IPS-18a (cell line): ENCODE measurements around the gene C12orf43.

Experiments used
- H3K27ac ChIP-seq: one replicate; pipeline ENCODE4 v1.5.1; 2013; ENCODE audit warnings: low read length
- H3K27me3 ChIP-seq: one replicate; pipeline ENCODE4 v1.6.1; 2013; ENCODE audit warnings: mild to moderate bottlenecking, low read length; ENCODE audit not compliant: control insufficient read depth, insufficient read depth
- H3K36me3 ChIP-seq: one replicate; pipeline ENCODE4 v1.6.1; 2013; ENCODE audit warnings: low read depth, low read length; ENCODE audit not compliant: control insufficient read depth
- H3K4me1 ChIP-seq: one replicate; pipeline ENCODE4 v1.6.1; 2013; ENCODE audit warnings: low read depth, low read length; ENCODE audit not compliant: control insufficient read depth
- H3K4me3 ChIP-seq: one replicate; pipeline ENCODE4 v1.5.1; 2013; ENCODE audit warnings: low read length
- H3K9ac ChIP-seq: one replicate; pipeline ENCODE4 v1.6.1; 2013; ENCODE audit warnings: mild to moderate bottlenecking, low read length, moderate library complexity
- H3K9me3 ChIP-seq: one replicate; pipeline ENCODE4 v1.6.1; 2013; ENCODE audit warnings: low read depth, low read length; ENCODE audit not compliant: control insufficient read depth

C12orf43 gene

DNA sequence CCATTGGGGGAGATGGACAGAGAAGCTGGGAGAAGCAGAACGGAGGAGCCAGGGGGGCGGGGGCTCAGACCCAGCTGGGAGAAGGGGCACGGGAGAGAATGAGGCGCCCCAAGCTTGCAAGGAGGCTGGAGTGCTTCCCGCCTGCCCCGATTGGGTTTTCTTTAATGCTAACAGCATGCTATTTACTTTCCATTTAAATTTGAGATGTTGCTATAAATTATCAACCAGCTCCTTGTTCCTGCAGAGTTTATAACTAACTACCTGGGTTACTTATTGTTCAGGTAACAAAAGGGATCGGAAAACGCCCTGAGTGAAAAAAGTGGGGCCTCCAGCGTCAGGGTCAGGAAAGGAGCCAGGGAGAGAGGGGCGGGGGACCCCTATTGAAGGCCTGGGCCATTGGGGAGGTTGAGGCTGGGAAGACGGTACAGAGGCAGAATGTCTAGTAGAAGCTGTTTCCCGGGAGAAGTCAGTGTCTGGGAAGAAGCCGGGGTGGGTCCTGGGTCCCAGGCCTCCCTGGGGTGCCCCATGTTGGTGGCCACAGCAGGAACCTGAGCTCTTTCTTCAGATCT, 35.4 kb downstream of the C12orf43 start:
- Histone ChIP-seq H3K4me1 (no peaks in the 10 kb centered on the region), H3K4me3 (no peak overlapping the region), H3K9ac (no peak overlapping the region)

DNA sequence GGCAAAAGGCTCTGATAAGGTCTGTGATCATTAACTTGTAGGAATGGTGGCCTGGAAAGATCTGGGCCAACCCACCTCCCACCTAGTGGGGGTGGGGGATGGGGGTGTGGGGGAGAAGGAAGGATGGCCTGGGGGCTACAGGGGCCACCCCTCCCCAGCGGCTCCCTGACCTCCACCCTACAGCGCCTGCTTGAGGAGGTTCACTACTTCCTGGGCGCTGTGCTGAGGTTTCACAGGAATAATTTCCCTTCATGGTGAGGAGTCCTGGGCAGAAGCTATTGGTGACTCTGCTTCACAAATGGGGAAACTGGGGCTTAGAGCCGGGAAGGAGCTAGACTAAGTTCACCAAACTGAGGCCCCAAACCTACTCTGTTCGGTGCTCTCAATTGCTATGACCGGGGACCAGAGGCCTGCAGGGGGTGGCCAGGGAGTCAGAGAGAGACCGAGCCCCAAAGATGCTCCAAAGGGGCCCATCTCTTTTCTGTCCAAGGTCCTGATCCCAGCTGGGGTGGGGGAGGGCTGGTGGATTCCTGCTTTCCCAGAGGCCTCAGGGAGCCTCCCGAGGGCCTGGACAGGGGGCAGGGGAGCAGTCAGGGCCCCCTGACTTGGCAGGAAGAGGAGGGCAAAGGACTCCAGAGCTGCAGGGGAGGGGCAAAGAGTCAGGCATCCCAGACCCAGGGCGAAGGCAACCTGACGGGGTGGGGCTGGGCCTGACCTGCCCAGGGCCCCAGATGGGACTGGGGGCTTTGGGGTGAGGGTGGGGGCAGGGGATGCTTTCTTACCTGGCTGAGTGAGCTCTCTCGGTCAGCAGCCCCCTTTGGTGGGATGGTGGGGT, 36.2 kb downstream of the C12orf43 start:
- Histone ChIP-seq H3K4me1 (no peaks in the 10 kb centered on the region), H3K27ac (no peak overlapping the region), H3K9ac (no peak overlapping the region), H3K9me3 (no peaks in the 10 kb centered on the region), H3K36me3 (no peaks in the 10 kb centered on the region), H3K27me3 (no peaks in the 10 kb centered on the region), H3K4me3 (no peak overlapping the region)

More for the DNA sequence above, 35.4 kb downstream of the C12orf43 start:
- Histone ChIP-seq H3K27me3 (no peaks in the 10 kb centered on the region), H3K9me3 (no peaks in the 10 kb centered on the region), H3K36me3 (no peaks in the 10 kb centered on the region), H3K27ac (no peak overlapping the region)

DNA sequence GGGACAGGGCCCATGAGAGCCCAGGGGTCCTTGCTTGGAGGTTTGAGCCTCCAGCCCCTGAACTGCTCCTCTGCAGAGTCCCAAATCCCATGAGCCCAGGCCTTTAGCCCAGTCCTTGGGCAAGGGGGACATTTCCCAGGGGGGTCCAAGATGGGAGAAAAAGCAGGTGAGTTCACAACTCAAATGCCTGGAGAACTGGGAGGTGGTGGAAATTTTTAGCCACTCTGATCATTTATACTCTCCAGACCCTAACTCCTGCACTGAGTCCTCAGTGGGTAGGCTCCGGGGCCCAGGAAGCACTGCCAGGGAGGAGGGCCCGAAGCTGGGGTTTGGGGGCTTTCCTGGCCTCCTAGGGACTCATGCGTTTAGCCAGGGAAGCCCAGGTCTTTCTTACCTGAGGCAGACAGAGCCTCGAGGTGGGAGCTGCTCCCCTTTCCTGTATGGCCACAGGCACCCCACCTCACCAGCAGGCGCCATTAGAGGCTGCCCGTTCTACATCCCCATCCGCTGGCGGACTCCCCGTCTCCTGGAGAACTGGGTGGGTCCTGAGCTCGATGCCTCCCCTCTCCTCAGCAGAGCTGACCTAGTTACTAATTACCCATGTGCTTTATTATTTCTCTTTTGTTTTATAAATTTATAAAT, 36.9 kb downstream of the C12orf43 start:
- Histone ChIP-seq H3K27ac (no peak overlapping the region), H3K9ac (no peak overlapping the region), H3K4me1 (no peaks in the 10 kb centered on the region), H3K36me3 (no peaks in the 10 kb centered on the region), H3K4me3 (no peak overlapping the region), H3K9me3 (no peaks in the 10 kb centered on the region), H3K27me3 (no peaks in the 10 kb centered on the region)

DNA sequence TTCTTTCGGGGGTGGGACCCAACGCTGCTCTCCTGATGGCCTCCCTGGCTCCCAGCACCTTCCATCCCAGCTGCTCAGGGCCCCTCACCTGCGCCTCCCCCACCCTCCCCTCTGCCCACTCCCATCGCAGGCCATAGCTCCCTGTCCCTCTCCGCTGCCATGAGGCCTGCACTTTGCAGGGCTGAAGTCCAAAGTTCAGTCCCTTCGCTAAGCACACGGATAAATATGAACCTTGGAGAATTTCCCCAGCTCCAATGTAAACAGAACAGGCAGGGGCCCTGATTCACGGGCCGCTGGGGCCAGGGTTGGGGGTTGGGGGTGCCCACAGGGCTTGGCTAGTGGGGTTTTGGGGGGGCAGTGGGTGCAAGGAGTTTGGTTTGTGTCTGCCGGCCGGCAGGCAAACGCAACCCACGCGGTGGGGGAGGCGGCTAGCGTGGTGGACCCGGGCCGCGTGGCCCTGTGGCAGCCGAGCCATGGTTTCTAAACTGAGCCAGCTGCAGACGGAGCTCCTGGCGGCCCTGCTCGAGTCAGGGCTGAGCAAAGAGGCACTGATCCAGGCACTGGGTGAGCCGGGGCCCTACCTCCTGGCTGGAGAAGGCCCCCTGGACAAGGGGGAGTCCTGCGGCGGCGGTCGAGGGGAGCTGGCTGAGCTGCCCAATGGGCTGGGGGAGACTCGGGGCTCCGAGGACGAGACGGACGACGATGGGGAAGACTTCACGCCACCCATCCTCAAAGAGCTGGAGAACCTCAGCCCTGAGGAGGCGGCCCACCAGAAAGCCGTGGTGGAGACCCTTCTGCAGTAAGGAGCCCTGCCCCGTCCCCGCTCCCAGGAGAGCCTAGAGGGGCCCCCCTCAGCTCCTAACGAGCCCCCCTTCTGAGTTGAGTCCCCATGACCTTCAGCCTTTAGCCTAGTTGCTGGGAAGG, 37.7 kb downstream of the C12orf43 start, which contains the start of gene HNF1A:
Gene HNF1A, plus strand, starts transcription at position 248 of the 924 bp plus-strand sequence. Its CDS starts 226 bp downstream, at position 474.
- H3K36me3 ChIP-seq = no peaks in the 10 kb centered on the region
- H3K9ac ChIP-seq = no peak within 1 kb of the TSS
- no peaks in the 10 kb centered on the region for H3K9me3 ChIP-seq
- H3K4me3 ChIP-seq = no peak within 1 kb of the TSS
- no peaks in the 10 kb centered on the region for H3K27me3 ChIP-seq
- no peaks in the 10 kb centered on the region for H3K4me1 ChIP-seq
- no peak within 1 kb of the TSS for H3K27ac ChIP-seq

DNA sequence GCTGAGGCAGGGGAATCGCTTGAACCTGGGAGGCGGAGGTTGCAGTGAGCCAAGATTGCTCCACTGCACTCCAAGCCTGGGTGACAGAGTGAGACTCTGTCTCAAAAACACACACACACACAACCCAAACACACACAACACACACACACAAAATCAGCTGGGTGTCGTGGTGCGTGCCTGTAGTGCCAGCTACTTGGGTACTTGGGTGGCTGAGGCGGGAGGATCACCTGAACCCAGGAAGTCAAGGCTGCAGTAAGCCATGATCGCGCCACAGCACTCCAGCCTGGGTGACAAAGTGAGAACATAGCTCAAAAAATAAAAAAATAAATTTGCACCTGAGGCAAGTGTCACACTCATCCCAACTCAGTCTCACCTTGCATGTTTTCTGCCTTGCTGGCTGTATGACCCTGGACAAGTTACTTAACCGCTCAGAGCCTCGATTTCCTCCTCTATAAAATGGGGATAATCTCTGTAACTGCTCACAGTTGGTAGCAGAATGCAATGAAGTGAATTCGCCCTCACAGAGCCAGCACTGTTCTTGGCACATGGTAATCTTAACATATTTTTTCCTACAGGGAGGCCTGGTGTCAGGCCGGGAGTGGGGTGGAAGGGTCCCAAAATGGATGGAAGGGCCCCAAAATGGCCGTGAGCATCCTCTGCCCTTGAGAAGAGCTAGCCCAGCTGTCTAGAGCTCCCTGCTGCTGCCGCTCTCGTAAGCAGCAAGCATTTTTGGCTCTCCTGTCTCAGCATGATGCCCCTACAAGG, 38.6 kb downstream of the C12orf43 start:
- Histone ChIP-seq H3K27me3 (no peaks in the 10 kb centered on the region), H3K4me3 (no peak overlapping the region), H3K36me3 (no peaks in the 10 kb centered on the region), H3K4me1 (peaks cover 6% of the 10 kb centered on the region), H3K9me3 (no peaks in the 10 kb centered on the region), H3K27ac (no peak overlapping the region), H3K9ac (no peak overlapping the region)

DNA sequence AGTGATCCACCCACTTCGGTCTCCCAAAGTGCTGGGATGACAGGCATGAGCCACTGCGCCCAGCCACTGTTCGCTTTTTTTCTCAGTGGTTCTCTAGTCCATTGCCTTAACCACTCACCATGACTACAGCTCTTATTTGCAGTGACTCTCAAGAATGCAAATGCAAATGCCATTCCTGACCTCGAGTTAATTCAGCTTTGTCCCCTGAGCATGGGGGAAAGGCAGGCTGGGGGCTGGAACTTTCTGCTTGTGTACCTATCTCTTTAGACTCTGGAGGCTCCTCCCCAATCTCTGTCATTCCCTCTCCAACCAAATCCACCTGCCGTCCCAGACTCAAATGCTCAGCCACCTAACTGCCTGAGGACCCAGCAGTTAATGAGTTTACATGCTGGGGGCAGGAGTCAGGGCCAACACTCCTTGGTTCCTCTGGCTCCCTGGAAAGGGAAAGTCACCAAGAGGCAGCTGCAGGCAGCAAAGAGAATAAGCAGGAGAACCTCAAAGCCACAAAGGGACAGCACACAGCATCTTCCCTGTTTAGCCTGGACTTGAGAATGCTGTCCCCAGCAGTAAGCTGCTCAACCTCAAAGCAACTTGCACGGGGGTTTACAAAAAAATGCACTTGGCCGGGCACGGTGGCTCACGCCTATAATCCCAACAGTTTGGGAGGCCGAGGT, 43.3 kb downstream of the C12orf43 start:
- Histone ChIP-seq H3K4me3 (no peak overlapping the region), H3K27me3 (no peaks in the 10 kb centered on the region), H3K36me3 (no peaks in the 10 kb centered on the region), H3K9ac (no peak overlapping the region), H3K4me1 (peaks cover 6% of the 10 kb centered on the region), H3K9me3 (no peaks in the 10 kb centered on the region), H3K27ac (no peak overlapping the region)

DNA sequence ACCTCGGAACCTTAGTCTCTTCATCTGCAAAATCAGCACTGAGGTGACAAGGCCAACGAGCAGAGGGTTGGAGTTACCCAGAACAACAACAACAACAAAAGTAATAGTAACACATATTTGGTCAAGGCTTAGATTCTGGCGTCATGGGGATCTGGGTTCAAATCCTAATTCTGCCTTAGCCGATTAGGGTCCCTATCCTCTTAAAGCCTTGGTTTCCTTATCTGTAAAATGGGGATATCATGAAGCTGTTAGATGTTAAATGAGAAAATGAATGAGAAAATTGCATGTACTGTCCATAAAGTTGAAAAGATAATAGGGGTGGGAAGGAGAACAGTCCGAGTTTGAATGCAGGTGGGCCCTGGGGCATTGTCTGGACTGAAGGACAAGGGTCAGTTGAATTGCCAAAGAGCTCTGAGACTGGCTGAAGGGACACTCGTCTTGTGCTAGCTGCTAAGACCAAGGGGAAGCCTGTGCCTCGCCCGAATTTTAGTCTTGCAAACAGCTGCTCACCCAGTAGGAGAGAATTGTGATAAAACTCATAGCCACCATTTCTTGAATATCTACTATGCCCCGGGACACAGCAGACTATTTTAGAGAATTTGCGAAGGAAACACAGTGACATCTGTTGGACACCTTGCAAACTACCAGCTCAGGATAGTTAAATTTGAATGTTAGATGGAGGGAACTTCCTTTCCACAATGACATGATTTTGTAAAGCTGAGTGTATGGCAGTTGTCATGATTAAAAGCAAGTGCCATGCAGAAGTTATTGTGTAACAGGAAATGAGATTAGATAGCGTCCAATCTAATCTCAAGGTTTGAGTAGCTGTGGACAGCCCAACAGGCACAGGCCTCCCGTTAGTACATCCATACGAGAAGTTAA, 44.7 kb downstream of the C12orf43 start:
- no peak overlapping the region for H3K27ac ChIP-seq

DNA sequence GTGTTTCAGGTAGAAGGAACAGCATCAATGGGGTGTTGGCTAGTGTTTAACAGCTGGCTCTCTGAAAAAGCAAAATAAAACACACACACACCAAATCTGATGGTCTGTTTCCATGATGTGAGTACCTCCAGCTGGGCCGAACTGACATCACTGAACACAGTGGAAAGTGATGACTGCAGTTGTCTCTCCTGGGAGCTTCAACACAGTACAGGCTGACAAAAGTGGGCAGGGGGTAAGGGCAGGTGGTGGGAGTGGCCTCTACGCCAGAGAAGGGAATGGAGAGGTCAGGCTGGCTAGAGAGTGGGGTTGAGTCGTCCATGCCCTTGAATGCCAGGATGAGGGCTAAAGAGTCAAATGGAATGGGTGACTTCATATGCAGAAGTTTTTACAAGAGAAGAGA, 46.0 kb downstream of the C12orf43 start:
- peaks cover 6% of the 10 kb centered on the region for H3K4me1 ChIP-seq
- no peaks in the 10 kb centered on the region for H3K27me3 ChIP-seq
- H3K36me3 ChIP-seq = no peaks in the 10 kb centered on the region
- H3K4me3 ChIP-seq = no peak overlapping the region
- no peak overlapping the region for H3K9ac ChIP-seq
- H3K9me3 ChIP-seq = no peaks in the 10 kb centered on the region
- H3K27ac ChIP-seq = no peak overlapping the region

More for the DNA sequence above, 44.7 kb downstream of the C12orf43 start:
- Histone ChIP-seq H3K4me3 (no peak overlapping the region), H3K4me1 (peaks cover 6% of the 10 kb centered on the region), H3K9ac (no peak overlapping the region), H3K27me3 (no peaks in the 10 kb centered on the region), H3K36me3 (no peaks in the 10 kb centered on the region), H3K9me3 (no peaks in the 10 kb centered on the region)

DNA sequence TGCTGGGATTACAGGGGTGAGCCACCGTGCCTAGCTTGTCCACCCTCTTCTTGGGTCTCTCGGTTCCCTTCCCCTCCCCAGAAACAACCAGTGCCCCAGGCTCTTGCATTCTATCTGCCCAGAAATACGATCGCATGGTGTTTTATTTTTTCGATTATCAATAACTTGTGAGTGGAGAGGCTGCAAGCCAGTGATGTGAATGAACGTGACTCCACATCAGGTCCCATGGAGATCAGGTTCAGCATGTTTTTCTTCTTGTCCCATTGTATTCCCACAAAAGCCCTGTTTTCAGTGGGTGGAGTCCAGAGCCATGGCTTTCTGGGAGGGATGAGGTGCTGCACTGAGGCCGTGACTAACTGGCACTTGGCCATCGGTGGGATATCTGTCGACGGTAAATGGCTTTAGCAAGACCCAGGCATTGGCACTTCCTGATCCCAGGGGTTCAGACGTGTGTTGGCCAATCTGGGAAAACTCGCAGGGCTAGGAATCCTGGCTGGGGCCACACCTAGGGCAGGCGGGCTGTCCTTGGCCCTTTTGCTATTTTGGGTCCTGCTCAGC, 50.7 kb downstream of the C12orf43 start:
- H3K4me3 ChIP-seq = no peak overlapping the region
- H3K27me3 ChIP-seq = no peaks in the 10 kb centered on the region
- H3K9me3 ChIP-seq = no peaks in the 10 kb centered on the region
- H3K4me1 ChIP-seq = no peaks in the 10 kb centered on the region
- H3K9ac ChIP-seq = no peak overlapping the region
- H3K36me3 ChIP-seq = no peaks in the 10 kb centered on the region
- H3K27ac ChIP-seq = no peak overlapping the region
